Measurements from ENCODE around the gene ZFYVE9. TPM values are rescaled to one million over a fixed set of nuclear protein-coding genes. Genes with fewer than 3 reads are reported as not detected.

ZFYVE9 gene
- total and polyA plus RNA-seq, 10 donors = 0.72 to 16.7 (median 9.2) TPM

- intact Hi-C loops (cut with DNase I; ENCODE audit: low total_unique reads) = no loop called here
- DNase-seq = no peak
- no peaks in the 10 kb centered on the region for H3K9me3 ChIP-seq
- 75 to 92% (median 88%) methylated on average over 2 of the region's 2 CpGs for WGBS, 5 donors
- no peaks in the 10 kb centered on the region for H3K4me1 ChIP-seq
- no peak overlapping the region for H3K4me3 ChIP-seq
- H3K27ac ChIP-seq = no peak overlapping the region
- H3K36me3 ChIP-seq = peaks cover 0 to 32% (median 3%) of the 10 kb centered on the region in 6 donors
- TF ChIP-seq CTCF (IDR thresholded peaks at IDR 0.05 in 8 of 11, conservative IDR thresholded peaks at IDR 0.05 in 3 of 11) (no peak), POLR2A (IDR thresholded peaks at IDR 0.05) (no peak), POLR2AphosphoS5 (IDR thresholded peaks at IDR 0.05) (no peak)
- no peaks in the 10 kb centered on the region for H3K27me3 ChIP-seq (replicated peaks in 1 of 7)
Measured at GRCh38 chr1:52281518-52281917, 139.6 kb downstream of the ZFYVE9 start.

- intact Hi-C loops (cut with DNase I; ENCODE audit: low total_unique reads) = no loop called here
- H3K4me1 ChIP-seq = no peaks in the 10 kb centered on the region
Measured at GRCh38 chr1:52288286-52288685, 146.4 kb downstream of the ZFYVE9 start.

GRCh38 chr1:52294580-52294979 lies 152.7 kb downstream of the ZFYVE9 start:
- H3K36me3 ChIP-seq = peaks cover 0 to under 1% (median 0%) of the 10 kb centered on the region in 6 donors
- no peak for DNase-seq
- no peak for TF ChIP-seq POLR2A (IDR thresholded peaks at IDR 0.05)
- TF ChIP-seq CTCF (IDR thresholded peaks at IDR 0.05 in 8 of 11, conservative IDR thresholded peaks at IDR 0.05 in 3 of 11) = no peak
- TF ChIP-seq POLR2AphosphoS5 (IDR thresholded peaks at IDR 0.05) = no peak
- H3K27ac ChIP-seq = no peak overlapping the region
- no peaks in the 10 kb centered on the region for H3K27me3 ChIP-seq (replicated peaks in 1 of 7)
- no peaks in the 10 kb centered on the region for H3K4me1 ChIP-seq
- no peaks in the 10 kb centered on the region for H3K9me3 ChIP-seq
- intact Hi-C loops (cut with DNase I; ENCODE audit: low total_unique reads) = loop anchor here (10.0 kb wide), 1 partner anchor 170 kb away; no protein-coding TSS in a partner anchor
- no peak overlapping the region for H3K4me3 ChIP-seq
- WGBS, 5 donors = 73 to 100% (median 91%) methylated on average over 1 of the region's 1 CpG

More at GRCh38 chr1:52288286-52288685, 146.4 kb downstream of the ZFYVE9 start:
- Histone ChIP-seq H3K4me3 (no peak overlapping the region), H3K9me3 (no peaks in the 10 kb centered on the region), H3K36me3 (peaks cover 0 to 13% (median 0%) of the 10 kb centered on the region in 6 donors), H3K27me3 (replicated peaks in 1 of 7) (no peaks in the 10 kb centered on the region), H3K27ac (no peak overlapping the region)
- TF ChIP-seq POLR2A (IDR thresholded peaks at IDR 0.05) = no peak
- TF ChIP-seq CTCF (IDR thresholded peaks at IDR 0.05 in 8 of 11, conservative IDR thresholded peaks at IDR 0.05 in 3 of 11) = no peak
- no peak for TF ChIP-seq POLR2AphosphoS5 (IDR thresholded peaks at IDR 0.05)
- no peak for DNase-seq
- WGBS, 5 donors = 93 to 100% (median 99%) methylated on average over 3 of the region's 3 CpGs

- Histone ChIP-seq H3K4me1 (no peaks in the 10 kb centered on the region), H3K27me3 (replicated peaks in 1 of 7) (no peaks in the 10 kb centered on the region), H3K27ac (no peak overlapping the region), H3K9me3 (no peaks in the 10 kb centered on the region), H3K4me3 (no peak overlapping the region), H3K36me3 (peaks cover 0 to 4% (median 0%) of the 10 kb centered on the region in 6 donors)
- intact Hi-C loops (cut with DNase I; ENCODE audit: low total_unique reads) = loop anchor here (10.0 kb wide), 1 partner anchor 172 kb away; no protein-coding TSS in a partner anchor
- 21 to 39% (median 32%) methylated on average over 2 of the region's 2 CpGs for WGBS, 5 donors
- DNase-seq = no peak
- TF ChIP-seq CTCF (IDR thresholded peaks at IDR 0.05 in 8 of 11, conservative IDR thresholded peaks at IDR 0.05 in 3 of 11) (peak in 10 of 11 experiments; percentile 27 to 63 (median 56)), POLR2AphosphoS5 (IDR thresholded peaks at IDR 0.05) (no peak)
Measured at GRCh38 chr1:52296345-52296744, 154.5 kb downstream of the ZFYVE9 start.

Measured in spleen (tissue), 11 donors.